Activated CD4-positive, alpha-beta T cell treated with anti-CD3 and anti-CD28 coated beads for 48 hours (primary cell): Measurements from ENCODE around the gene TBC1D4.

Experiments
- DNase-seq: peaks from one replicate; pipeline ENCODE4 v3.0.0-alpha.2; 2020

Gene TBC1D4

DNA sequence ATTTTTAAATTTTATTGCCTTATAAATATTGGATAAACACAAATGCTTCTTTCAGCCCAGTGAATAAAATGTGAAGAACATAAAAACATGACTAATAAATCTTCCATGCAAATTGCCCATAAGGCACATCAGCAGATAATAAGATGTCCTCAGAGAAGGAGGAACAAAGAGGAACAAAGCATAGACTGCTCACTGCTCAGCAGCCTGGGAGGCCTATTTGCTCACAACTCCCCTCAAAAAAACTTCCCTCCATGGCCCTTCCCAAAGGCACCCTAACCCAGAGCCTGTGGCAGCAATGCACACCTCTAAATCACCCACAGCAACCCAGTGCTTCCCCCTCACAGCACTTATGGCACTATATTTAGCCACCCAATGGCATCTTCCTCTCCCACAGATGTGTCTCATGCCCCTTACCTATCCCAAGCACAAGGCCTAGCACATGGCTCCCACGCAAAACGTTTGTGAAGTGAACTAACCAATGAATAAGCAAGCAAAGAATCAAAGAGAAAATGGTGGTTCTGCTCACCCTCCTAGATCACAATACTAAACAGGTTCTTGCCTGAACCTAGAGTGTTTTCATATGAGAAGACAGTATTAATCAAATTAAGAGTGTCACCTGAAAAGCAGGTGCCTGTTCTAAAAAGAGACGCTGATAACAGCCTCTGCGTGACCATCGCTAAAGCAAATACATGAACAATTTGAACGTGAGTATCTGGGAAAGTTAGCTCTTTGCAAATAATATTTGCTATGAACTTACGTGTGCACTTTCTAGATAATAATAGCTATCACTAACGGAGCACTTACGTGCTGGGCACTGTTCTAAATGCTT, 96.9 kb downstream of the TBC1D4 start:
- no peak for DNase-seq

DNA sequence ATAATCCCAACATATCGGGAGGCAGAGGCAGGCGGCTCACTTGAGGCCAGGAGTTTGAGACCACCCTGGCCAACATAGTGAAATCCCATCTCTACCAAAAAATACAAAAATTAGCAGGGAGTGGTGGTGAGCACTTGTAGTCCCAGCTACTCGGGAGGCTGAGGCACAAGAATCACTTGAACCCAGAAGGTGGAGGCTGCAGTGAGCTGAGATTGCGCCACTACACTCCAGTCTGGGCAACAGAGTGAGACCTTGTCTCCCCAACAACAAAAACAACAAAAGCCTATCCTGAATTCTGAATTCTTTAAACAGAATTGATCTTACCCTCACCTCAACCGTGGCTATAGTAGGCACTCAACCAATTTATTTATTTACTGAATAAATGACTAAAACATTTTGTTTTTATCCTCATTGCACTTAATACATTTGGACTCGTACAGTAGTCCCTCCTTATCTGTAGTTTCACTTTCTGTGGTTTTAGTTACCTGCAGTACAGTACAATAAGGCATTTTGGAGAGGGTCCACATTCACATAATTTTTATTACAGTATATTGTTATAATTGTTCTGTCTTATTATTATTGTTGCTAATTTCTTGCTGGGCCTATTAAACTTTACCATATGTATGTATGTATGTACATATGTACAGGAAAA, 98.8 kb downstream of the TBC1D4 start:
- DNase-seq, result no peak

GRCh38 chr13:75378301-75378700, 103.7 kb downstream of the TBC1D4 start:
- DNase-seq, result no peak

GRCh38 chr13:75376792-75377402, 105.1 kb downstream of the TBC1D4 start:
- no peak for DNase-seq

- DNase-seq, result no peak
These were observed 106.6 kb downstream of the TBC1D4 start for GRCh38 chr13:75375329-75375728.

GRCh38 chr13:75373988-75374387, 108.0 kb downstream of the TBC1D4 start:
- DNase-seq, result no peak

- DNase-seq, result no peak
These were observed 108.8 kb downstream of the TBC1D4 start for GRCh38 chr13:75372923-75373841.

- no peak for DNase-seq
These were observed 109.5 kb downstream of the TBC1D4 start for GRCh38 chr13:75372517-75372916.

DNA sequence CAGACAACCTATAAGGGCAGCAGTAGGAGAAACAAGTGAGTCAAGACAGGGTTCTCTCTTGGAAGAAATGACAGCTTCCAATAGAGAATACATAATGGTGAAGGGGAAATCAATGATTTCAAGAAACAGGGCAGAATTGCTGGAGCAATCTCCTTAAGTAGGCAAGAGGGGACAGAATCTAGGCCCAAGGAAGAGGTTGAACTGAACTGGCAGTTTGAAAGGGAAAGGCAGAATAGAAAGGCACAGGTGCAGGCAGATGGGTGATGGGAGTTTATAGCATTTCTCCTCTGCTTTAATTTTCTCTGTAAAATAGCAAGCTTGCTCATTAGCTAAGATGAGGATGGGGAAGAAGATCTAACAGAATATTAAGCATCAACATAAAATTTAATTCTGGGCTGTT, 110.8 kb downstream of the TBC1D4 start:
- no peak for DNase-seq

DNA sequence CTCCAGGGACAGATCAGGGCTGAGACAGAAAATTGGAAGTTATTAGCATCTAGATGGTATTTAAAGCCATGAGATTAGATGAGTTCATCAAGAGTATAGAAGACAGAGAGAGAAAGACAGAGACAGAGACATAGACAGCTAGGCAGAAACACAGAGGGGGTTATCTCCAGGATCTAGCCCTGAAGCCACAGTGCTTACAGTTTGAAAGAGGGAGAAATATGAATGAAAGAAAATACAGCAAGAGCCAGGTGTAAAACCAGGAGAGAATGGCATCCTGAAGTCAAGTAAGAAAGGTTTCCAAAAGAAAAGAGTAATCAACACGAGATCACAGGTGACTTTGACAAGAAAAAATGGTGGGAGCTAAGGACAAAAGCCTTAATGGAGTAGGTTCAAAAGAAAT, 111.2 kb downstream of the TBC1D4 start:
- no peak for DNase-seq

DNA sequence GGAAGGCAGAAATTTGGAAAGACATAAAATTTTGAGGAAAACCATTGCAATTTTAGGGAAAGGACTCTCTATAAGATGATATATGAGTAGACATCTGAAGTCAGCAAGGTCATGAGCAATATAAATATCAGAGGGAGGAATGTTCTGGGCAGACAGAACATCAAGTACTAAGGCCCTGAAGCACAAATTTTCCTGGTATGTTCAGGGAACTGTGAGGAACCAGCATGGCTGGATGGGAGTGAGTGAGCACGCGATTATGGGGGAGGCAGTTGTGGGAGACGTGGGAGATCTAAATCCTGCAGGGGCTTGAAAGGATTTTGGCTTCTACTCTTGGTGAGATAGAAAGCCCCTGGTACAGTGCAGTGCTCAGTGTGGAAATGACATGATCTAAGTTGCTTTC, 112.0 kb downstream of the TBC1D4 start:
- DNase-seq, result no peak

DNA sequence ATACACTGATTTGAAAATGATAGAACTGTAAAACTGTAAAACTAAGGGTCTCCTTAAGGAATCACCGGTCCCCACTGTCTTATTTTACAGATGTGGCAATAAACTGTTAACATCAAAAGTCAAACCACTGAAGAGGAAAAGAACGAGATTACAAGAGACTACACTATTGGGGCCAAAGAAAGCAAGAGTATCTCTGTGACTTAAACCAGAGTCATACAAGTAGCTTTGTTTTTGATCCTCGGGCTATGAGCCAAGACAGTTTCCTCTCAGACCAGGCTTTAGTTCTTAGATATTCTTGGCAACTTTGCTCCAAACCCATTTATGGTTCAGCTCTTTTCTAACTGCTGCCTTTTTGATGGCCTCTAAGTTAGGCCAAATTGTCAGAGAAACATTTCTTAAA, 113.8 kb downstream of the TBC1D4 start:
- DNase-seq, result no peak

DNA sequence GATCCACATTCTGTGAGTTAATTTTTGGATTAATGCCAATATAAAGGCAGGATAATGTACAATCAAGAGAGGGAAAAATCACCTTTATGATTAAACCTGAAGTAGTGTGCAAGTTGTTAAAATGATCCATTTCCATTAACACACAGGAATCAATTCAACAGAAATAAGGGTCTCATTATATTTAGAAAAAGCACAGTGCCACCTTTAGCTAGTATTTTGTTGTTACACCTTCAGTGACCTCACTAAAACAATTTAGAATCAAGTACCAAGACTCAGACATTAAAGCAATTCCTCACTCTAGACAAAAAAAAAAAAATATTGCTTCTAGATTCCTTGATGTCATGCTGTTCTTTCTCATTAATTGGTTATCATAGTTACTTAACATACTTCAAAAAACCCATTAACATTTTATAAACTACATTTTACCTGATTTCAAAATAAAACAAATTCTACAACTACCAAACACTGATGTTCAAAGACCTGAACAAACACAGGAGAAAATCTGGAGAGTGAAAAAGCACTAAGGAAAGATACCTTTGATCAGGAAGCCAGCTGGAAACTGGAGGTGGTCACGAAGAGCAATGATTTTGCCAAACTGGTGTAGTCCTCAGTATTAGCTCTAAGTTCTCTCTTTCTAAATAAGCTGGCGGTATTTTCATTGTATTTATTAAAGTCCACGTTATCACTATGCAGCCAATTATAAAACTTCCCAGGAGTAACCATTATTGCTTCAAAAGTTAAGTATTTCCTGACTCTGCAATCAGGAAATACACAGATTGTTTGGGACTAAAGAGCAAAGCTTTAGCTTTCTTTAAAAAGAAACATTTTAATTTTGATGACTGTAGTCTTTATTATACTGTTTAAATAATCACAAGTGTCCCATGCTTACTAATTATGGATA, 115.3 kb downstream of the TBC1D4 start:
- DNase-seq, result no peak

GRCh38 chr13:75365724-75366173, 116.2 kb downstream of the TBC1D4 start:
- DNase-seq, result peak; percentile 26

DNA sequence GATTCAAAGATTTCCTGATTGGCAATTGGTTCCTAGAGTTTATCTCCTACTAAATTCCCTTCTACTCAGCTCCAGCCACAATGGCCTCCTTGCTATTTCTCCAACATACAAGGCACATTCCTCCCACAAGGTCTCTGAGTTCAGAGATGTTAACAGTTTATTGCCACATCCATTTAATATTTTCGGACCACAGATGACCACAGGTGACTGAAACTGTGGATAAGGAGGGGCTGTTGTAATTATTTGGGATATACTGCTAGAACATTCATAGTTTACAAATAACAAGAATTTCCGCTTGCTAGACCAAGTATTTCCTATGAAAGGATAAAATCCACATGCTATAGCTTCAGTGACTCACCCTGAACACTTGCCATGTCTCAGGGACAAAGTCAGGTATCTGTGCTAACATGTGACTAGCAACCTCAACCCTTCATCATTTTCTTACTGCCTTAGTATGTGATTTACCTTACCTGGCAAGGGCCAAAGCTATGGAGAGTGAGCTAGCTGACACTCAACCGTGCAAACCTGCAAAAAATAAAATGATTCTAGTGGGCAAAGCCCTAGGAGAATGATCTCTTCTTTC, 117.7 kb downstream of the TBC1D4 start:
- DNase-seq, result peak; percentile 7

GRCh38 chr13:75363371-75363770, 118.6 kb downstream of the TBC1D4 start:
- DNase-seq, result no peak

DNA sequence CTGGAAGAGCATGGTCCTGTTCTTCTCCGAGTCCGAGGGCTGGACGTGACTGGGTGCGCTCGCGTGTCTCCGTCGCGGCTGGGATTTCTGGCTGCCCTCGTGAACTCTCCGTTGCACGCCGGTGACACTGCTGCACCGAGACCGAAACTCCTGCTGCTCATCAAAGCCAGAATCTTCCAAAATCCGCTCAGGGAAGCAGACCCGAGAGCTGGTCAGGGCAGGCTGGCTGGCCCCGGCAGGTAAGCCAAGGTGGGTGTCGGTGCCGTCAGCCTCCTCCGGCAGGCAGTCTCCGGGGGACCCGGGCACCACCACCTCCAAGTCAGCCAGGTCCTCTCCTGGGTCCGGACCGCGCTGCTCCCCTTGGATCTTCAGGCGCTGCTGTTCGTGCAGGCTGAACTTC, 119.9 kb downstream of the TBC1D4 start:
- DNase-seq, result no peak

- no peak for DNase-seq
These were observed 121.8 kb downstream of the TBC1D4 start for GRCh38 chr13:75360170-75360569.

GRCh38 chr13:75359266-75359665, 122.7 kb downstream of the TBC1D4 start:
- DNase-seq, result no peak

GRCh38 chr13:75357576-75358289, 124.2 kb downstream of the TBC1D4 start:
- DNase-seq, result peak; percentile 67

- no peak for DNase-seq
These were observed 125.5 kb downstream of the TBC1D4 start for GRCh38 chr13:75356421-75356820.
